Measurements from ENCODE around the gene PVALEF. TPM values are rescaled to one million over a fixed set of nuclear protein-coding genes. Genes with fewer than 3 reads are reported as not detected.

The PVALEF gene
- total RNA-seq, 2 donors from 2014 or later, result not detected

DNA sequence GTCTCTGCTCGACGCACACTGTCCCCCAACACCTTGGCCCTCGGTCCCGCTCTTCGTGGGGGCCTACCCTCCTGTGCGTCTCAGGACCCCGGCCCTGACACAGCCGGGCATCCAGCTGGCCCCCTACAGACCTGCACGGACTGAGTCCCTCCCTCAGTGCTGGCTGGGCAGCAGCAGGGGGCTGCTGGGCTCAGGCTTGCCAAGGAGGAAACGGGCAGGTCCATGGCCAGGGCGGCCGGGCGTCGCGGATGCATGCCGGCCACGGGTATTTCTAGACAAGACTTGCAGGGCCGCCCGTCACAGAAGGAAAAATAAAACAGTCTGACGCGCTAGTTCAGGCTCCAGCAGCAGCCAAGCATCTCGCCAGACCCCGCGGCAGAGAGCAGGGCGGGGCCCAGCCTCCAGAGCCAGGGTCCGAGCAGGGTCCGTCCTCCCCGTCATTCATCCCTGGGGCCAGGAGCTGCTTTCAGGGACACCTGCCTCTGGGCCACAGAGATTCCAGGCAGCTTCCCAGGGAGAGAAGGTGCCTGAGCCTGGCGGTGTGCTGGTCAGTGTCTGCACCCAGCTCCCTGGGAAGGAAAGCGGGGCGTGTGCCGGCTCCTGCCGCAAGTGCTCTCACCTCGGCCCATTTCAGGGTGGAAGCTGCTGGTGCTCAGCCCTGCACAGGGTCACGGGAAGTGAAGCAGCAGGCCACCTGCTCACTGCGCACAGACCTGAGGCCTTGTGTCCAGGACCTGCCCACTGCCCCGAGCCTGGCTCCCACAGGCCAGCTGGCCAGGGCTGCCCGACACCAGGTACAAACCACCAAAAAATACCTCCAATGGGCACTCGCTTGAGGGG is 7.2 kb upstream of the PVALEF start:
- DNase-seq, result no peak
- intact Hi-C loops (cut with DNase I), result no loop called here
- no peak for ATAC-seq

DNA sequence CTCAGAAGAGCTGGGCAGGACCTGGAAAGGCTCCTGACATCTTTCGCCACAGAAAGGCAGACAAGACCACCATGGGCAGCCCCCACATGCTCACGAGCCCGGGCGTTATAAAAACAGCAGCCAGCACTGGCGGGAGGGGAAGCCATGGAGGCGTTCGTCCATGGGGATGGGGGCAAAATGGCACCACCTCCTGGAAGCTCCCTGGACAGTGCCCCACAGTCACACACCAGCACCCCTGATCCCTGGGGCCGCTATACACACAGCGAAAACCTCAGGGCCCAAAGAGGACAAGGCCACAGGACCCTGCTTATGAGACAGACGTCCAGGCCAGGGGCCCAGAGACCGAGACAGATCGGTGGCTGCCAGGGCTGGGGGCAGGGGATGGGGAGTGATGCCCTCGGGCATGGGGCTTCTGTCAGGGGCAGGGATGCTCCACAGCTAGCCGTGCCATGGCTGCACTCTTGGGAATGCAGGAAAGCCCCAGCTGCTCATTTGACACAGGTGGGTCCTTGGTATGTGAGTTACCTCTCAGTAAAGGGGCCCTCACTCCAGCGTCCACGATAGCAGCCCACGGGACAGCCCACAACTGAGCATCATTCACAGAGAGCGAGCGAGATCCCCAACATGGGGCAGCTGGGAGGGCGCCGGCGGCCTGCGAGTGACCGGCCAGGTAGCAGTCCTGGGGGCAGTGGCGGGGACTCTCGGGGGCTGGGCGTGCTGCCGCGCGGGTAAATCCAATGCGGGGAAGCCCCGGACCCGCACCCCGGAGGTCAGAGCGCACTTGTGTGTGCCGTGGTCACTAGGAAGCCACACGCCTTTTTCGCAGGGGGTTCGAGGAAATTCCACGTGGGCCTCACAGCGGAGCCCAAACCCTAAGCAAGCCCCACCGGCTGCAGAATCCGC is 6.4 kb upstream of the PVALEF start:
- DNase-seq, result no peak
- intact Hi-C loops (cut with DNase I), result no loop called here
- ATAC-seq, result no peak

DNA sequence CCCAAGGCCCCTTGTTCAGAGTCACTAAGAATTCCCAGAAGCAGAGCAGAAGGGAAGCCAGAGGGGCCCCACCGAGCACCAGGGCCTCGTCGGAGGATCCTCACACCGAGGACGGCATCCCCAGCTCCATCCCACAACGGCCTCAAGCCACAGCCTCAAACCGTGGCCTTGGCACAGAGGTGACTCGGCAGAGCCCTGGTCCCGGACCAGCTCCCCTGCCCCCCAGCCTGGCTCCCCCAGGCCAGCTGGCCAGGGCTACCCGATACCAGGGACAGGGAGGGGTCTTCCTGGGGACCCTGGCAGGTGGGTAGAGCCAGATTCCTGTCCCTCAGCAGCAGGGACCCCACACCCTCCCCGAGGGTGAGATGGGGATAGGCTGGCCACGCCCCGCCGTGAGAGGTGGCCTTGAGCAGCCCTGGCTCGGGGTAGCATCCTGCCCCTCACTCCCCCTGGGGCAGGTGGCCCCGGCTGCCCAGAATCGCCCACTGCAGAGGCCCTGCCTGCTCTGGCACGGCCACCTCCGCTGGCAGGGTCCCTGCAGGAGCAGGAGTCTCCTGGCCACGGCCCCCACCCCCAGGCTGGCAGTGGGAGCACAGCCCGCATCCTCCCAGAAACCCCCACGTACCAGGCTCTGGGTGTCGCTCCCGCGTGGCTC is 5.6 kb upstream of the PVALEF start:
- DNase-seq, result no peak
- intact Hi-C loops (cut with DNase I), result no loop called here
- no peak for ATAC-seq

DNA sequence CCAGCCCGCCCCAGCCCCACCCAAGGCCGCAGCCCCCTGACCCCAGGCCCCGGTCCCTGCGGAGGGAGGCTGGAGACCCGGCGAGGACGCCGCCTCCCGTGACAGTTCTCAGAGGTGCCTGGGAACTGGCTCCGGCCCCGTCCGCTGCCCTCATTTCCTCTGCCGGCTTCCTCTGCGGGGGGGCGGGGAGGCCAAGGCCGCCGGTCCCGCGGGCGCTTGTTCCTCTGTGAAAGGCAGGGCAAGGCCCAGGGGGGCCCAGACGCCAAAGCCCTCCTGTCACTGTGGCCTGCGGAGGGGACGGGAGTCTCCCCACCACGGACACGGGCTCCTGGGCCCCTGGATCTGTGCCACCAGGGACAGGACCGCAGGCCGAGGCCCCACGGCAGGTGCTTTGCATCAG is 5.0 kb upstream of the PVALEF start:
- intact Hi-C loops (cut with DNase I), result no loop called here
- peak; percentile 74 for DNase-seq
- ATAC-seq, result peak; percentile 19 to 55

DNA sequence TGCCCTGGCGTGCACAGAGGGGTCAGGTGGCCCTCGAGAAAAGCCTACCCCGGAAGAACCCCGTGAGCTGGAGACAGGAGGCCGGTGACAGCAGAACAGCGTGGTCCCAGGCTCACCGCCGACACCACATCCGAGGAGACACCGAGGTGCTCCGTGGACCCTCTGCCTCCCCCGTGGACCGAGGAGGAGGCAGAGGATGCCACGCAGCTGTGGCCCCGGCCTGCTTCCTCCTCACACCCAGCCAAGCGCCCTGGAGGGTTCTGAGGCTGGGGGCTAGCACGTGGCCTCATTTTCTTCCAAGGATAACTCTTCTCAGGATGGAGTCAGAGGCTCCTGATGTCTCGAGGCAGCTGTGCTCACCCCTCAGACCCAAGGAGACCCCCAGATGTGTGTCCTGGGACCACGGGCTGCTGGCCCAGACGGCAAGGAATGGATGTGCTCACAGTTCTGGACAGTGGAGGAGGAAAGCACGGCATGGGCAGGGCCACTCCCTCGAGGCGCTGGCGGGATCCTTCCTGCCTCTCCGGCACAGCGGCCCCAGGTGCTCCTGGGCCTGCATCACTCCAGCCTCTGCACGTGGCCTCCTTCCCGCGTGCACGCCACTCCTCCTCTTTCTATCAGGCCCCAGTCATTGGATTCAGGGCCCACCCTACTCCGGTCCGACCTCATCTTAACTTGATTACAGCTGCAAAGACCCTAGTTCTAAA is 4.4 kb upstream of the PVALEF start:
- intact Hi-C loops (cut with DNase I), result no loop called here
- ATAC-seq (no peak), DNase-seq (no peak)

DNA sequence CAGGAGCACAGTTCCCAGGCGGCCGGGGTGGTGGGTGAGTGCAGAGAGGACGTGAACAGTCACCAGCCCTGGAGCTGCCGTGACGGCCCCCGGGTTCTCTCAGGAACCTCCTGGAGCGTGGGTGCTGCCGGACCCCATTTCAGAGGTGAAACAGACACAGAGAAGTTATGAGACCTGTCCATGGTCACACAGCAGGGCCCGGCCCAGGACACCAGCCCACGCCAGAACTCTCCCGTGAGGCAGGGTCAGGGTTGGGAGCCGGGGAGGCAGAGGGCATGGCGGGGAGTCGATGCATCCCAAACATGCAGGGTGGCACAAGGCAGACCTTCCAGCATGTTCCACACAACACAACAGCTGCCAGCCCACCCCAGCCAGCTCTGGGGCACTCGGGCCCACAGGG is 3.8 kb upstream of the PVALEF start:
- DNase-seq (no peak), ATAC-seq (no peak)
- intact Hi-C loops (cut with DNase I), result no loop called here

DNA sequence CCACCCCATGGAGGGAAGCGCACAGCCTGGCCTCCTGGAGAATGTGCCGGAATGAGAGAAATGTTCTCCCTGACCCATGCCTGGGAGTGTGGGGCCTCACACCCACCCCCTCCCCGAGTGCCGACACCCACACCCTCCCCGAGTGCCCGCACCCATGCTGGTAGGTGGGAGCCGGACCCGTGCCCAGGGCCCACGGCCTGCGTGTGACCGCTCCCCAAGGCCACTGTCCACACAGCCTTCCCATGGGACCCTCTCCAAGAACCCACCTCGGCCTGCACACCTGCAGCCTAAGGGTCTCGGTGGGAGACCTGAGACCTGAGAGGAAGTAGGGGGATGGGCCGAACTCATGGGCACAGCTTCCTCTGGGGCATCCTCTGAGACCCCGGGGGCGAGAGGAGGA is 3.3 kb upstream of the PVALEF start:
- no peak for ATAC-seq
- no peak for DNase-seq
- intact Hi-C loops (cut with DNase I), result no loop called here

DNA sequence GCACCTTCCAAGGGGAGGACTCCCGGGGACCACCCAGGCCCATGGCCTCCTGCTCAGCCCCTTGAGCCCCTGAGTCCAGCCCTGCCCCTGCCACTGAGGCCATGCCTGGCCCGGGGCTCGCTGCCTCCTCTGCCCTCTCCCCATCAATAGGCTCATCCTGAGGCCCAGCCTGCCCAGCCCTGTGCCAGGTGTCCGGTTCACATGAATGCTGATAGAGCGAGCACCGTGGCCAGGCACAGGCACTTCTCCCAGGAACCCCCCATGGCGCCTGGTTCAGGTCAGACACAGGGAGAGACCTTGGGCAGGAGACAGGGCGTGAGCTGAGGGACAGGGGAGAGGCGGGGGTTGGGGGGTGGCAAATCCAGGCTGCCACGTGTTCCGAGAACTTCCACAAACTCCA is 2.8 kb upstream of the PVALEF start:
- ATAC-seq (no peak), DNase-seq (no peak)
- intact Hi-C loops (cut with DNase I), result no loop called here

DNA sequence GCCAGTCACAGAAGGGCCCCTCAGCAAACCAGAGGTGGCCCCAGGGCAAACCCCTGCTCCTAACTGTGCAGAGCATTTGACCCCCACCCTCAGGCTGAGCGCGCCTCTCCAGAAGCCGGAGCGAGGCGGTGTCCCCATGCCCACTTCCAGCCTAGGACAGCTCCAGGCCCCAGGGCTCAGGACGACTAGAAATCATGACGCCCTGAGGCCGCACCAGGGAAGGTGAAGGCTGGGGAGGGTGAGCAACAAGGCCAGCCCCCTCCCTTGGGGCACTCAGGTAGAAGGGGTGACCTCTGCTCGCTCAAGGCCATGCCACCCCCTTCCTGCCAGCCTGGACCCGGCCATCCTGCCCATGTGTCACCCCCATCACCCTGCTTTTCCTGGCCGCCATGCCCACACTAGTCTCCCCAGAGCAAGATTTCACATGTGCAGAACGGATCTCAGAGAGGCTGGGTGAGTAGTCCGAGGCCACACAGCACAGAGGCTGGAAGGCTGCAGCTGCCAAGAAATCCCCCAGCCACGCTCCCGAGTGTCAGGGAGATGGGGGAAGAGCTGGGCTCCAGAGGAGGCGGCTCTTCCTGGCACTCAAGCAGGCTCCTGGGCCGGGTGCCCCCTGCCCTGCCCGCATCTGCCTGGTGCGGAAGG is 2.1 kb upstream of the PVALEF start:
- no peak for DNase-seq
- intact Hi-C loops (cut with DNase I), result no loop called here
- ATAC-seq, result no peak

DNA sequence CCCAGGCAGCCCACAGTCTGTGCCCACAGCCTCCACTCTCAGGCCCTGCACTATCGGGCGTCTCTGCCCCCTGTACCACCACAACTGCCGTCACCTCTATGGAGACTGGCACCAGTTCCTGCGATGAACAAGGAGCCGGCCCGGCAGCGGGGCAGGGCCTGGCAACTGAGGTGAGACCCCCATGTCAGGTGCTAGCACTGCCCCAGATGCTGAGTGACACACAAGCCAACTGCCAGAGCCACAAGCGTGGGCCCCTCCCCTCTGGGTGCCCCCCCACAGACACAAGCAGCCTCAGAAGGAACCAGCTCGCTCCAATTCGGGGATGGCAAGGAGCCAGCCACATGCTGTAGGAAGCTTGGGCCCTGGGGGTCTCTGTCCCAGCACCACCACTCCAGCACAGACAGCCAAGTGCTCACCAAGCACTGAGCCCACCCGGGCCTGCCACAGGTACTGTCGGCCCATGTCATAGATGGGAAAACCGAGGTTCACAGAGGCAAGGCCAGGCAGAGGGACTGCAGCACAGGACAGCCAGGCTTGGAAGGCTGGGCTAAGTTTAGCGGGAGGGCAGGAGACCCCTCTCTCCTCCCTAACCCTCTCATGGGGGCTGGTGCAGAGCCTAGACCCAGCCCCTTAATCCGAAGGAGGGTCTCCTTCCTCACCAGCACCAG is 1.5 kb upstream of the PVALEF start:
- DNase-seq (no peak), ATAC-seq (no peak)
- intact Hi-C loops (cut with DNase I), result no loop called here

DNA sequence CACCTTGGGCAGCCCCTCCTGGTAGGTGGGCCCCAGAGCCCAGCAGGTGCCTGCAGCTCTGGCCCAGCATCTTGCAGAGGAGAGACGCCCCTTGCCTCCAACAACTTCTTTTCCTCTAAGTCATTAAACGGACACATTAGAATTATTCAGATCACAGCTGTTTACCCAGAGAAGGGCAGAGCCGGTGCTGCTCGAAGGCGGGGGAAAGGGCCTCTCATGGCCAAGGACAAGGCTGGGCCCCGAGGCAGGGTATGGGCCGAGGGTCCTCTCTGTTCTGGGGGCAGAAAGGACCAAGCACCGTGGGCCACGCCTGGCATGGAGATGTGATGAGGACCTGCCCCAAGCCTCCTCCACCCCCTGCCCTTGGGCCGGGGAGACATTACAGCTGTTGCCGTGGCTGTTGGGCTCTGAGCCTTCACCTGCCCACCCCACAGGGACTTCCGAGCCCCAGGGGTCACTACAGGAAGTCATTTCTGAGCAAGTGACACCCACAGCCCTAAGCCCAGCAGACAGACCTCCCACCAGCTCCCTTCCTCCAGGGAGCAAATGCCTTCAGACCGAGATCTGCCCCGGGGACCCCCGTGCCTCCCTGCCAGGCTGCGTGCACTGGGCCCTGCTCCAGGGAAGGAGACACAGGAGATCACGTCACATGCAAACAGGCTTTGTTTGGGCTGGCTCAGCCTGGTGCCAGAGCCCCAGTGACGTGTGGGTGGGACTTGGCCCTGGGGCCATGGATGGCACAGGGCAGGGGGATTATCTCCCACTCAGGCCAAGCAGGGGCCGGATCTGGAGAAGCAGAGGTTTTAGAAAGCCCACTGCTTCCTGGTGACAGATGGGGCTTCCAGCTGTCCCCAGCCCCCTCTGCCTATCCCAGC is 699 bp upstream of the PVALEF start:
- DNase-seq (no peak), ATAC-seq (peak in 1 of 2 donors; percentile 43)
- intact Hi-C loops (cut with DNase I), result no loop called here

DNA sequence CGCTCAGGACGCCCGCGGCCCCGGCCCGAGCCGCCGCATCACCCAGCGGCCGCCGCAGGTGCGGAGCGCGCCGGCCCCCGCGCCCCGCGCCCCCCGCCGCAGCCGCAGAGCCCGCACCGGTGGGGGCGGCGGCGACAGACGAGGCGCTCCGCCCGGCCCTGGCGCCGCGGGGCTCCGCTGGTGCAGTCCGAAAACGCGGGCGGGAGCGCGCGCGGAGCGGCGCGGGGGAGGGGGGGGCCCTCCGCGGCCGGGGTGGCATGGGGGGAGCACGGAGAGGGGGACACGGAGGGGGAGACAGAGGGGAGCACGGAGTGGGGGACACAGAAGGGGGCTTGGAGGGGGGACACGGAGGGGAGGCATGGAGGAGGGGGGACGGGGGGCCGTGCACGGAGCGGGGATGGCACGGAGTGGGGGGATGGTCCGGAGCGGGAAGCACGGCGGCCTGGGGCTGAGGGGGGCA is 756 bp downstream of the PVALEF start, which contains the start of gene AATK:
Gene AATK (minus strand): TSS at position 189 of the 460 bp plus-strand sequence. CDS start 229 bp downstream, outside the sequence.
- DNase-seq, result no peak
- peak in 1 of 2 donors; percentile 23 for ATAC-seq
- intact Hi-C loops (cut with DNase I), result no loop called here

DNA sequence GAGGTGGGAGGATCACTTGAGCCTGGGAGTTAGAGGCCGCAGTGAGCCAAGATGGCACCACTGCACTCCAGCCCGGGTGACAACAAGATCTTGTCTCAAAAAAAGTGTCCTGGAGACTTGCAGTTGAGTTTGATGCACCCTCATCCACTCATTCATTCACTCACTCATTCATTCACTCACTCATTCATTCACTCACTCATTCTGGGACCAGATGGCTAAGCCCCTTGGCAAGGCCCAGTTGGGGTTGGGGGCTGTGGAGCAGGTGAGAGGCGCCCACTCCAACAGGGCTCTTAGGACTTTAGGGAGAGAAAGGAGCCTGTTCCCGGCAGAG is 1.9 kb downstream of the PVALEF start:
- no peak for DNase-seq
- ATAC-seq, result no peak
- intact Hi-C loops (cut with DNase I), result no loop called here

DNA sequence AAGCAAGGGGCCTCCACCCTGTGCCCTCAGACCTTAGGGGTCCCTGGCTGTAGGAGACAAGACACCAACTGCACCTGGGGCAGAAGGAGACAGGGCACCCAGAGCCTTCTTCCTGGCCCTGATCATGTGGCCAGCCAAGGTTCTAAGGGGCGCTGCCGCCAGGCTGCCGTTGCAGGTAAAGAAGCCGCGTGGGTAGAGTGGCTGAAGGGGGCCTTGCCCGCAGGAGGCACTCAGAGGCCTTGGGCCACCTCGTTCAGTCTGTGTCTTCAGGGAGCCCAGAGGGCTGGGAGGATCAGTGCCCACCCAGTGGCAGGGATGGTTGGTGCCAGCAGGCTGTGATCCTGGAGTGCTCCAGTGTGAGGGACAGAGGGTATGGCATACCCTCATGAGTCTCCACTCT is 2.3 kb downstream of the PVALEF start:
- ATAC-seq (no peak), DNase-seq (no peak)
- intact Hi-C loops (cut with DNase I), result no loop called here

DNA sequence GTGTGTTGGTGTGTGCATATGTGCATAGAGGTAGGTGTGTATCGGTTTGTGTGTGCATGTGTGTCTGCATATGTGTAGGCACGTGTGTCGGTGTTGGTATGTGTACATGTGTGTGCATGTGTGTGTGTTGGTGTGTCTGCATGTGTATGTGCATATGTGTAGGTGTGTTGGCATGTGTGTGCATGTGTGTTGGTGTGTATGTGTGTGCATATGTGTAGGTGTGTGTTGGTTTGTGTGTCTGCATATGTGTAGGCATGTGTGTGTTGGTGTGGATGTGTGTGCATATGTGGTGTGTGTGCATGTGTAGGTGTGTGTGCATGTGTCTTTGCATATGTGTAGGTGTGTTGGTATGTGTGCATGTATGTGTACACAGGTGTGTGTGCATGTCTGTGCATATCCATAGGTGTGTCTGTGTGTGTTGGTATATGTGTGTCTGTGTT is 4.6 kb downstream of the PVALEF start:
- DNase-seq, result no peak
- intact Hi-C loops (cut with DNase I), result no loop called here
- ATAC-seq, result no peak

DNA sequence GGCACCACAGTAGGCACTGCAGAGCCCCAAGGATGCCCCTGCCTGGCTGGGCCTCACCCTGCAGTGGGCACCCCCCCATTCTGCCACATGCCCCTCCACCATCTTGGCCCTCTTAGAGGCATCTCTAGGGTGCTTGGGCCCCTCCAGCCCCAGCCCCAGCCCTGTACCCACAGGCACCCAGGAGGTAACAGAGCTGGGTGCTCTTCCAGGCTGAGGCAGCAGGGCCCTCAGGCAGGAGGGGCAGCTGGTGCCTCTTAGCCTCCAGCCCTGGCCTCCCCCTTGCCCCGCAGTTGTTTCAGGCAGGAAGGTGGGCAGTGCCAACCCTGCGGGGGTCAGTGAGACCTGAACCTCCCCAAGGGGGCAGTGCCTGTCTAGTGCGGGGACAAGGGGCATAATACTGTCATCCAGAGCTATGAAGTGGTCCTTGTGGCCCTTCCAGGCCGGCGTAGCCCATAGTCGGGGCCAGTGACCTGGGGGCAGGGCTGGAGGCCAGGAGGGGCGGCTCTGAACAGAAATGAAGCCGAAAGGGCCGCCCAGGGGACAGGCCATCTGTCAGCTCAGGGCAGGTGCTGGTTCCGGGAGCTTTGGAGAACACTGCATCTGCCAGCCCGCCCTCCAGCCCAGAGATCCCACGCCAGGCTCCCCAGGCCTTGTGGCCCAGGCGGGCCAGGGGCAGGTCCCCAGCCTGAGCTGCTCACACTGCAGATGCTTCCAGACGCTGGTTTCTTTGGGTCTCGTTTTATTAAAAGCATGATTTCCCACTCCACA is 5.6 kb downstream of the PVALEF start:
- intact Hi-C loops (cut with DNase I), result no loop called here
- DNase-seq (no peak), ATAC-seq (no peak)

Data from left cardiac atrium (tissue), 4 donors.